SK-N-SH (cell line): ENCODE results near the gene OPTC. TPM values are rescaled to one million over a fixed set of nuclear protein-coding genes. Genes with fewer than 3 reads are reported as not detected.
A peak's percentile ranks its signal among the peaks of the same experiment; 100 is the strongest.

Experiments
- CTCF ChIP-seq: fragments of 200-600 bp; sonication (generic); IDR thresholded peaks from 2 replicates; pipeline ENCODE4 v1.6.1; 2017; ENCODE audit warnings: antibody characterized with exemption, mild to moderate bottlenecking, moderate library complexity
- ELF1 ChIP-seq: IDR thresholded peaks from 2 replicates; pipeline ENCODE4 v1.4.0; 2012
- EP300 ChIP-seq, 2 experiments: IDR thresholded peaks; 2 replicates each; pipeline versions ENCODE4 v1.4.0 to v1.6.1; 2012; ENCODE audit warnings: borderline replicate concordance in 1 of 2, low read depth in 1 of 2, low read length in 1 of 2
- EZH2phosphoT487 ChIP-seq: fragments of 200-600 bp; sonication (generic); IDR thresholded peaks from 2 replicates; pipeline ENCODE4 v1.6.1; 2017; ENCODE audit warnings: low read depth, mixed run types, mild to moderate bottlenecking, antibody characterized with exemption, moderate library complexity, borderline replicate concordance
- FOSL2 ChIP-seq: IDR thresholded peaks from 2 replicates; pipeline ENCODE4 v1.4.0; 2012; ENCODE audit warnings: low read depth, mild to moderate bottlenecking, moderate library complexity, borderline replicate concordance
- FOXM1 ChIP-seq: IDR thresholded peaks from 2 replicates; pipeline ENCODE4 v1.4.0; 2012; ENCODE audit warnings: low read depth, mild to moderate bottlenecking
- GABPA ChIP-seq: IDR thresholded peaks from 2 replicates; pipeline ENCODE4 v1.4.0; 2012; ENCODE audit warnings: low read depth, mild to moderate bottlenecking
- GATA2 ChIP-seq: sonication (generic); formaldehyde crosslinking; IDR thresholded peaks from 2 replicates; pipeline ENCODE4 v1.5.0; 2020; ENCODE audit warnings: mild to moderate bottlenecking, missing genetic modification reagents
- MAX ChIP-seq: IDR thresholded peaks from 2 replicates; pipeline ENCODE4 v1.4.0; 2012; ENCODE audit warnings: low read depth
- NFIC ChIP-seq: IDR thresholded peaks from 2 replicates; pipeline ENCODE4 v1.4.0; 2012; ENCODE audit warnings: borderline replicate concordance
- RAD21 ChIP-seq: IDR thresholded peaks from 2 replicates; pipeline ENCODE4 v1.6.1; 2012; ENCODE audit warnings: mild to moderate bottlenecking, low read length
- REST ChIP-seq: IDR thresholded peaks from 2 replicates; pipeline ENCODE4 v1.6.1; 2012; ENCODE audit warnings: mild to moderate bottlenecking, low read depth, low read length, moderate library complexity
- RFX5 ChIP-seq: IDR thresholded peaks from 2 replicates; pipeline ENCODE4 v1.6.1; 2012; ENCODE audit warnings: mild to moderate bottlenecking, improper control_type of control experiment, low read length
- SIN3A ChIP-seq: IDR thresholded peaks from 2 replicates; pipeline ENCODE4 v1.6.1; 2012; ENCODE audit warnings: low read depth, mild to moderate bottlenecking, low read length, moderate library complexity, borderline replicate concordance
- TAF1 ChIP-seq: IDR thresholded peaks from 2 replicates; pipeline ENCODE4 v1.6.1; 2012; ENCODE audit warnings: low read depth, mild to moderate bottlenecking, low read length, moderate library complexity, borderline replicate concordance
- TEAD4 ChIP-seq: IDR thresholded peaks from 2 replicates; pipeline ENCODE4 v1.4.0; 2012; ENCODE audit warnings: mild to moderate bottlenecking, borderline replicate concordance; ENCODE audit not compliant: insufficient read depth
- USF2 ChIP-seq: fragments of 150-350 bp; IDR thresholded peaks from 2 replicates; pipeline ENCODE4 v1.6.1; 2017; ENCODE audit warnings: antibody characterized with exemption, low read length, low read depth, borderline replicate concordance
- YY1 ChIP-seq: IDR thresholded peaks from 2 replicates; pipeline ENCODE4 v1.4.0; 2012; ENCODE audit warnings: low read depth, mild to moderate bottlenecking
- polyA plus RNA-seq, 3 experiments: library from polyadenylated mRNA; depleted of rRNA; stranded (reverse); fragments of >200 nt; gene quantifications; 2 replicates each; pipeline ENCODE4 v1.2.3, GENCODE V29; 2012

OPTC gene
- polyA plus RNA-seq, 1 of the 3 experiments (the other 2 are of a cell fraction): not detected

- TF ChIP-seq CTCF (no peak), MAX (peak; percentile 92), NFIC (peak; percentile 98), EZH2phosphoT487 (no peak), USF2 (no peak), GATA2 (CRISPR knock-in tag) (no peak), RFX5 (no peak), YY1 (peak; percentile 59; the same call in 1 of the 2 replicates), TEAD4 (peak; percentile 95), FOSL2 (peak; percentile 88), FOXM1 (peak; percentile 74), TAF1 (0 out of 2 replicates have a peak, but pooled peaks have one; percentile 49), ELF1 (no peak), EP300 (IDR thresholded peaks at IDR 0.05; ENCODE audit: borderline replicate concordance in 1 of 2, low read depth in 1 of 2, low read length in 1 of 2) (peak; percentile 56 to 95; a peak in 3 of 4 replicates), REST (peak; percentile 58), SIN3A (peak; percentile 81; the same call in 1 of the 2 replicates), RAD21 (0 out of 2 replicates have a peak, but pooled peaks have one; percentile 6), GABPA (no peak)
Observed at GRCh38 chr1:203557390-203557789, 63.4 kb downstream of the OPTC start (continued).
